Skeletal muscle tissue (tissue), 4 donors: Measurements from ENCODE around the gene IRAK1. TPM values are rescaled to one million over a fixed set of nuclear protein-coding genes. Genes with fewer than 3 reads are reported as not detected.

Experiments used
- H3K27ac ChIP-seq: one replicate; pipeline ENCODE4 v1.7.0; 2013; ENCODE audit warnings: mild to moderate bottlenecking, low read depth, low read length, inconsistent platforms
- H3K27me3 ChIP-seq, 3 donors: one replicate each; pipeline ENCODE4 v1.7.0; 2013; ENCODE audit warnings: low read length in 3 of 3; ENCODE audit not compliant: control insufficient read depth in 3 of 3, insufficient read depth in 3 of 3
- H3K36me3 ChIP-seq, 3 donors: one replicate each; pipeline ENCODE4 v1.7.0; 2013; ENCODE audit warnings: low read length in 3 of 3; ENCODE audit not compliant: control insufficient read depth in 3 of 3, insufficient read depth in 3 of 3
- H3K4me1 ChIP-seq, 3 donors: one replicate each; pipeline ENCODE4 v1.7.0; 2013; ENCODE audit warnings: low read length in 3 of 3, mild to moderate bottlenecking in 3 of 3; ENCODE audit not compliant: control insufficient read depth in 3 of 3, insufficient read depth in 3 of 3
- H3K4me3 ChIP-seq, 3 donors: one replicate each; pipeline ENCODE4 v1.7.0; 2013; ENCODE audit warnings: low read length in 3 of 3
- H3K9ac ChIP-seq, 3 donors: one replicate each; pipeline ENCODE4 v1.7.0; 2013; ENCODE audit warnings: low read length in 3 of 3, mild to moderate bottlenecking in 3 of 3, moderate library complexity in 2 of 3, low read depth in 1 of 3
- H3K9me3 ChIP-seq, 3 donors: one replicate each; pipeline ENCODE4 v1.7.0; 2013; ENCODE audit warnings: low read length in 3 of 3; ENCODE audit not compliant: control insufficient read depth in 3 of 3
- total RNA-seq: library from RNA; depleted of rRNA; stranded (reverse); fragments of >200 nt; gene quantifications from one replicate; pipeline ENCODE4 v1.2.3, GENCODE V29; 2014
- donor health status: Osteomylitis.

IRAK1 gene
- total RNA-seq, 1 donor from 2014 or later, result 11.0 TPM

DNA sequence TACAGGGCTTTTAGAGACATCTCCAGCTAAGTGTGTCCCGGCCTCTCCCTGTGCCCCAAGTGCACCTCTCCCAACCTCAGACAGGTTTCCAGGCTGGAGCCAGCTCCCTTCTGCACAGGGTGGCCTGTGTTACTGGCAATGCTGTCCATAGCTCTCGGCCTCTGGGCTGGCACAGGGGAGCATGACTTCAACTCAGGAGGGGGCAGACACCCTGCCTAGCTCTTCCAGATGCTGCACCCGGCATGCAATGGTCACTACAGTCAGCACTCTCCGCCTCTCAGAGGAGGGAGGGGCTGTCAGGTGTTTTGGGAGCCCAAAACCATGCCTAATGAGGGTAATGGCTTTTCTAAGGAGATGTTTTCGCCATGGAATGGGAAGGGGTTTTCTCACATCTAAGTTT is 2.4 kb upstream of the IRAK1 start:
- peaks cover 15 to 43% (median 26%) of the 10 kb centered on the region in 3 donors for H3K4me1 ChIP-seq
- H3K4me3 ChIP-seq, result no peak overlapping the region
- no peaks in the 10 kb centered on the region for H3K36me3 ChIP-seq
- no peaks in the 10 kb centered on the region for H3K9me3 ChIP-seq
- peaks cover 0 to 2% (median 0%) of the 10 kb centered on the region in 3 donors for H3K27me3 ChIP-seq
- H3K27ac ChIP-seq, result no peak overlapping the region
- H3K9ac ChIP-seq, result peak overlapping the region in 1 of 3 donors; percentile 25

DNA sequence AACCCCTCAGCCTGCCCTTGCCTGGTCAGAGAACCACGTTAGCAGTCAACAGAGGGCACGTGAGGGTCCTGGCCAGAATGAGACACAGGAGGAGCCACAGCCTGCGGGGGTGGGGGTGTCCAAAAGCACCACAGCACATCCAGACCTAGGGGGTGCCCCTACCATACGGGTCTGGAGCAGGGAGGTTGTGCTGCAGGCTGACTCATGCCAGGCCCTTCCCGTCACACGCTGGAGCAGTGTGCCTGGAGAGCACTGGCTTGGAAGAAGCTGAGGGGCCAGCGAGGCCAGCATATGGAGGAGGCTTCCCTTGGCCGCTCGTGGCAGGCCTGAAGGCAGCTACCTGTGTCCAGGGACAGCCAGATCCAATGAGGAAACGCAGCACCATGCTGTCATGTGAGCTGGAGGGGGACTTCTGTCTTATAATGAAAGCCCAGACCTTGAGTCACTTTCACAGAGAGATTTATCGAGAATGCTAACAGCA is 1.5 kb upstream of the IRAK1 start:
- H3K27ac ChIP-seq, result peak overlapping the region; percentile 84
- peaks cover 15 to 43% (median 26%) of the 10 kb centered on the region in 3 donors for H3K4me1 ChIP-seq
- H3K9ac ChIP-seq, result peak overlapping the region in 1 of 3 donors; percentile 16
- peaks cover 0 to 2% (median 0%) of the 10 kb centered on the region in 3 donors for H3K27me3 ChIP-seq
- peaks cover 0 to 3% (median 1%) of the 10 kb centered on the region in 3 donors for H3K36me3 ChIP-seq
- no peaks in the 10 kb centered on the region for H3K9me3 ChIP-seq
- H3K4me3 ChIP-seq, result no peak overlapping the region

- Histone ChIP-seq H3K9ac (peak overlapping the region; percentile 74 to 83 (median 81)), H3K27ac (peak overlapping the region; percentile 84), H3K9me3 (no peaks in the 10 kb centered on the region), H3K27me3 (peaks cover 0 to 2% (median 0%) of the 10 kb centered on the region in 3 donors), H3K4me1 (peaks cover 15 to 43% (median 23%) of the 10 kb centered on the region in 3 donors), H3K36me3 (peaks cover 3 to 5% (median 4%) of the 10 kb centered on the region in 3 donors), H3K4me3 (peak overlapping the region; percentile 62 to 71 (median 69))
These were observed 924 bp upstream of the IRAK1 start for GRCh38 chrX:154020536-154021115.

- H3K9me3 ChIP-seq, result no peaks in the 10 kb centered on the region
- H3K36me3 ChIP-seq, result peaks cover 3 to 6% (median 4%) of the 10 kb centered on the region in 3 donors
- peak overlapping the region; percentile 10 to 71 (median 62) for H3K9ac ChIP-seq
- peaks cover 15 to 36% (median 18%) of the 10 kb centered on the region in 3 donors for H3K4me1 ChIP-seq
- peak overlapping the region; percentile 52 to 65 (median 63) for H3K4me3 ChIP-seq
- H3K27me3 ChIP-seq, result no peaks in the 10 kb centered on the region
- peak overlapping the region; percentile 60 for H3K27ac ChIP-seq
These were observed 561 bp downstream of the IRAK1 start for GRCh38 chrX:154019061-154019621.

- no peaks in the 10 kb centered on the region for H3K27me3 ChIP-seq
- no peaks in the 10 kb centered on the region for H3K9me3 ChIP-seq
- peaks cover 3 to 6% (median 4%) of the 10 kb centered on the region in 3 donors for H3K36me3 ChIP-seq
- H3K9ac ChIP-seq, result peak overlapping the region; percentile 10 to 71 (median 62)
- peak overlapping the region; percentile 60 for H3K27ac ChIP-seq
- H3K4me1 ChIP-seq, result peaks cover 17 to 35% (median 18%) of the 10 kb centered on the region in 3 donors
- H3K4me3 ChIP-seq, result peak overlapping the region; percentile 52 to 65 (median 63)
These were observed 1.1 kb downstream of the IRAK1 start for GRCh38 chrX:154018518-154019060.

DNA sequence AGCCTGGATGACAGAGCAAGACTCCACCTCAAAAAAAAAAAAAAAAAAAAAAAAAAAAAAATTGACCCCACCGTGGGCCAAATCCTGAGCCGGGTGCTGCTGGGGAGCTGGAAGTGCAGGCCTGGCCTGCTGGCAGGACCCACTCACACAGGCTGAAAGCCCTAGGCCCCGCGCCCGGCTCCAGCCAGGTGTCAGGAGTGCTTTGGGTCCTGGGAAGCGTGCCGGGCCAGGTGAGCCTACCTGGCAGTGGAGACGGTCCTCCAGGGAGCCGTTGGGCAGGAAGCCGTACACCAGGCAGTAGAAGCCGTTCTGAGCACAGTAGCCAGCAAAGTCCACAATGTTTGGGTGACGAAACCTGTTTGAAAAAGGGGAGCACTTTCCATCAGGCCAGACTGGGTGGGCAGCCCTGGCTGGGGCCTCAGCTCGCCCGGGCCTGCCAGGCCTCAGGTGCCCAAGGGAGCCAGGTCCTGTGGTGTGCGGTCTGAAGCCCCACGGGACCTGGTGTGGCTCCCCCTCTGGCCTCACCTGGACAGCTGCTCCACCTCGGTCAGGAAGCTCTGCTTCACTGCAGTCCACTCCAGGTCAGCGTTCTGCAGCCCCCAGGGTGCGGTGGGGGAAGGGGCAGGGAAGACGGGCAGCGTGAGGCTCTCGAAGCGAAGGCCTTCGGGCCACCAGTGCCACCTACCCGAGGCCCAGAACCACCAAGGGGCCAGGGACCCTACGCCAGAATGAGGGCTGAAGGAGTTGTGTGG is 1.8 kb downstream of the IRAK1 start:
- H3K27me3 ChIP-seq, result no peaks in the 10 kb centered on the region
- peaks cover 3 to 6% (median 4%) of the 10 kb centered on the region in 3 donors for H3K36me3 ChIP-seq
- no peaks in the 10 kb centered on the region for H3K9me3 ChIP-seq
- peaks cover 17 to 35% (median 18%) of the 10 kb centered on the region in 3 donors for H3K4me1 ChIP-seq
- no peak overlapping the region for H3K27ac ChIP-seq
- H3K4me3 ChIP-seq, result no peak overlapping the region
- H3K9ac ChIP-seq, result peak overlapping the region in 1 of 3 donors; percentile 62

GRCh38 chrX:154016366-154017076 is 3.2 kb downstream of the IRAK1 start:
- no peaks in the 10 kb centered on the region for H3K27me3 ChIP-seq
- H3K36me3 ChIP-seq, result peaks cover 3 to 6% (median 4%) of the 10 kb centered on the region in 3 donors
- no peak overlapping the region for H3K9ac ChIP-seq
- no peak overlapping the region for H3K4me3 ChIP-seq
- H3K27ac ChIP-seq, result no peak overlapping the region
- H3K9me3 ChIP-seq, result no peaks in the 10 kb centered on the region
- H3K4me1 ChIP-seq, result peaks cover 17 to 30% (median 18%) of the 10 kb centered on the region in 3 donors

DNA sequence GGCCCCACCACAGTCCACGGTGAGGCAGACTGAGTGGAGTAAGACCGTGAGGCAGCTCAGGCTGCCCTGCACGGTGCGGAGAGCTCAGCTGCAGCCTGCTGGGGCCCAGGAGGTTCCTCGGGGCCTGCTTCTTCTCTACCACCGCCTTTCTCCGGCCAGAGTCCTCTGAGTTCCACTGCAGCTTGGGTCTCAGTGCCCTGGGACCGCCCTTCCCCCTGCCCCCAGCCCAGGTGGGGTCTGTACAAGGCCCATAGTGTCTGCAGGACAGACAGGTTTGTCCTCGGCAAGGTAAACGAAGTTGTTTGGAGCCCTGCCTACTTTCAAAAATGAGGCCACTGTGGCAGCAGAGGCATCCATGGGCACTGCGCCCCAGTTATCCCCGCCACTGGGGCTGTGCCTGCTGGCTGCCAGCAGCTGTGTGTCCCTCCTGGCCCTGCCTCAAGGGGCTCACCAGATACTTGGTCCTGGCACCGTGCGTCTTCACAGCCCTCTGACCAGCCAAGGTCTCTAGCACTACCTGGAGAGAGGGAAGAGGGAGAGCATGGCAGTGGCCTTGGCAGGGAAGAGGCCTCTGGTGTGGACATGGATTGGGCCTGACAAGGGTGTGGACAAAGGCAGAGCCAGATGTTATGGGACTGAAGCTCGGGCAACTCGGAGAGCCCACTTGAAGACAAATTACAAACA is 4.0 kb downstream of the IRAK1 start:
- Histone ChIP-seq H3K36me3 (peaks cover 3 to 6% (median 5%) of the 10 kb centered on the region in 3 donors), H3K4me1 (peaks cover 13 to 23% (median 15%) of the 10 kb centered on the region in 3 donors), H3K27ac (no peak overlapping the region), H3K4me3 (no peak overlapping the region), H3K9ac (no peak overlapping the region), H3K9me3 (no peaks in the 10 kb centered on the region), H3K27me3 (no peaks in the 10 kb centered on the region)
